SU-DHL-6 (cell line): Measurements from ENCODE around the gene YPEL3.

Experiments
- H2AFZ ChIP-seq: fragments of 200-600 bp; sonication (generic); 2 replicates; pipeline ENCODE4 v1.6.1; 2014; ENCODE audit warnings: low read depth, mild to moderate bottlenecking, moderate library complexity, mixed read lengths, antibody characterized with exemption, low read length; ENCODE audit not compliant: severe bottlenecking
- H3F3A ChIP-seq: fragments of 200-600 bp; shearing (Covaris generic); 2 replicates; pipeline ENCODE4 v1.6.0; 2016; ENCODE audit warnings: antibody characterized with exemption, mild to moderate bottlenecking; ENCODE audit not compliant: insufficient read depth
- H3K27ac ChIP-seq: fragments of 200-600 bp; sonication (generic); 2 replicates; pipeline ENCODE4 v1.5.1; 2016; ENCODE audit warnings: low read depth, mild to moderate bottlenecking, low read length, moderate library complexity, mixed read lengths
- H3K27me3 ChIP-seq: fragments of 200-600 bp; sonication (generic), shearing (Covaris generic); 2 replicates; pipeline ENCODE4 v1.6.0; 2014; ENCODE audit warnings: mild to moderate bottlenecking, low read length
- H3K36me3 ChIP-seq: fragments of 200-600 bp; sonication (generic); 2 replicates; pipeline ENCODE4 v1.6.1; 2014; ENCODE audit warnings: mild to moderate bottlenecking, low read length, mixed read lengths
- H3K4me2 ChIP-seq: fragments of 300-600, 200-600 bp; shearing (Covaris generic), sonication (generic); 2 replicates; pipeline ENCODE4 v1.6.0; 2014; ENCODE audit warnings: low read length, low read depth, mild to moderate bottlenecking; ENCODE audit not compliant: poor library complexity, severe bottlenecking
- H3K4me3 ChIP-seq: fragments of 200-600 bp; sonication (generic); 2 replicates; pipeline ENCODE4 v1.5.1; 2014; ENCODE audit warnings: antibody characterized with exemption, low read length, mild to moderate bottlenecking, mixed read lengths; ENCODE audit not compliant: insufficient read depth, poor library complexity, severe bottlenecking
- H3K79me2 ChIP-seq: fragments of 200-600 bp; sonication (generic); 2 replicates; pipeline ENCODE4 v1.6.1; 2014; ENCODE audit warnings: mild to moderate bottlenecking, low read length, moderate library complexity; ENCODE audit not compliant: insufficient read depth
- H3K9ac ChIP-seq: fragments of 200-600 bp; sonication (generic); 2 replicates; pipeline ENCODE4 v1.7.0; 2014; ENCODE audit warnings: mild to moderate bottlenecking, low read length
- H3K9me2 ChIP-seq: fragments of 200-600 bp; sonication (generic); replicated peaks from 2 replicates; pipeline ENCODE4 v1.6.1; 2014; ENCODE audit warnings: low read length; ENCODE audit not compliant: insufficient read depth
- H3K9me3 ChIP-seq: fragments of 200-600 bp; sonication (generic); 2 replicates; pipeline ENCODE4 v1.6.1; 2014; ENCODE audit warnings: low read length, mixed read lengths; ENCODE audit not compliant: insufficient read depth
- H4K20me1 ChIP-seq: fragments of 200-600 bp; sonication (generic); 2 replicates; pipeline ENCODE4 v1.6.1; 2014; ENCODE audit warnings: low read depth, mild to moderate bottlenecking, antibody characterized with exemption, low read length, moderate library complexity, mixed read lengths
- CTCF ChIP-seq: fragments of 200-600 bp; sonication (generic); IDR thresholded peaks from one replicate; pipeline ENCODE4 v1.5.1; 2017; ENCODE audit warnings: antibody characterized with exemption, mild to moderate bottlenecking, low read length, moderate library complexity; ENCODE audit not compliant: insufficient read depth, poor library complexity, severe bottlenecking
- EZH2phosphoT487 ChIP-seq: fragments of 200-600 bp; sonication (generic), shearing (Covaris generic); conservative IDR thresholded peaks from 2 replicates; pipeline ENCODE4 v1.6.1; 2018; ENCODE audit warnings: mild to moderate bottlenecking, antibody characterized with exemption, low read length, moderate library complexity, mixed read lengths

The YPEL3 gene

GRCh38 chr16:30078744-30079143, 17.3 kb downstream of the YPEL3 start:
- no peaks in the 10 kb centered on the region for H3K9me2 ChIP-seq
- no peak overlapping the region for H3K4me3 ChIP-seq
- H3K27ac ChIP-seq = no peak overlapping the region
- TF ChIP-seq CTCF = no peak
- no peak for TF ChIP-seq EZH2phosphoT487
- no peak overlapping the region for H3K4me2 ChIP-seq
- no peaks in the 10 kb centered on the region for H3K27me3 ChIP-seq
- H2AFZ ChIP-seq = no peak overlapping the region
- H3K36me3 ChIP-seq = no peaks in the 10 kb centered on the region
- H3K9ac ChIP-seq = no peak overlapping the region
- H3F3A ChIP-seq = peaks cover 18% of the 10 kb centered on the region
- H3K9me3 ChIP-seq = no peaks in the 10 kb centered on the region
- H3K79me2 ChIP-seq = peaks cover 47% of the 10 kb centered on the region
- H4K20me1 ChIP-seq = no peaks in the 10 kb centered on the region; the same call in 1 of the 2 replicates

GRCh38 chr16:30077656-30078055, 18.4 kb downstream of the YPEL3 start:
- H3K4me3 ChIP-seq = no peak overlapping the region
- no peaks in the 10 kb centered on the region for H3K9me3 ChIP-seq
- no peaks in the 10 kb centered on the region for H3K36me3 ChIP-seq
- H2AFZ ChIP-seq = no peak overlapping the region
- peaks cover 28% of the 10 kb centered on the region for H3F3A ChIP-seq
- H3K9ac ChIP-seq = peak overlapping the region; percentile 97; the same call in 1 of the 2 replicates
- peak overlapping the region; percentile 94 for H3K4me2 ChIP-seq
- H4K20me1 ChIP-seq = no peaks in the 10 kb centered on the region; the same call in 1 of the 2 replicates
- no peaks in the 10 kb centered on the region for H3K27me3 ChIP-seq
- H3K27ac ChIP-seq = no peak overlapping the region
- H3K9me2 ChIP-seq = no peaks in the 10 kb centered on the region
- peaks cover 47% of the 10 kb centered on the region for H3K79me2 ChIP-seq
- TF ChIP-seq CTCF = no peak
- no peak for TF ChIP-seq EZH2phosphoT487

GRCh38 chr16:30076276-30076791, 19.7 kb downstream of the YPEL3 start:
- Histone ChIP-seq H3K36me3 (no peaks in the 10 kb centered on the region), H3K9me2 (no peaks in the 10 kb centered on the region), H3K27me3 (no peaks in the 10 kb centered on the region), H2AFZ (peak overlapping the region; percentile 4), H3K9ac (peak overlapping the region; percentile 97), H3F3A (peaks cover 41% of the 10 kb centered on the region), H4K20me1 (no peaks in the 10 kb centered on the region; the same call in 1 of the 2 replicates), H3K9me3 (no peaks in the 10 kb centered on the region), H3K27ac (peak overlapping the region; percentile 85), H3K4me3 (peak overlapping the region; percentile 84), H3K4me2 (peak overlapping the region; percentile 94), H3K79me2 (peaks cover 47% of the 10 kb centered on the region)
- TF ChIP-seq EZH2phosphoT487 (no peak), CTCF (no peak)
